Tibial artery (tissue), 4 donors: ENCODE data around the gene KLRF2.

Experiments
- DNase-seq, 2 donors: peaks; one replicate each; pipeline ENCODE4 v3.0.0-alpha.2; 2019
- H3K27ac ChIP-seq, 2 donors: fragments of 200-600 bp; sonication (generic) in 1 of 2; 1 replicate in 1 of 2; 2 replicates in 1 of 2; pipeline ENCODE4 v1.5.1; 2018 to 2019; ENCODE audit warnings: mild to moderate bottlenecking in 1 of 2
- H3K27me3 ChIP-seq, 2 donors: fragments of 200-600 bp; sonication (generic) in 1 of 2; one replicate each; pipeline versions ENCODE4 v1.5.1 to v1.6.0; 2016 to 2019
- H3K36me3 ChIP-seq, 3 donors: fragments of 200-600 bp; sonication (generic) in 2 of 3; one replicate each; pipeline ENCODE4 v1.5.1; 2016 to 2019; ENCODE audit warnings: mild to moderate bottlenecking in 2 of 3
- H3K4me1 ChIP-seq, 4 donors: fragments of 200-600 bp; sonication (generic) in 2 of 4; 1 replicate in 3 of 4; 2 replicates in 1 of 4; pipeline ENCODE4 v1.5.1; 2016 to 2019
- H3K4me3 ChIP-seq, 2 donors: fragments of 200-600 bp; sonication (generic) in 1 of 2; 1 replicate in 1 of 2; 2 replicates in 1 of 2; pipeline ENCODE4 v1.5.1; 2018 to 2019; ENCODE audit warnings: mild to moderate bottlenecking in 2 of 2
- H3K9me3 ChIP-seq, 3 donors: fragments of 200-600 bp; sonication (generic) in 1 of 3; one replicate each; pipeline ENCODE4 v1.5.1; 2016 to 2019
- intact Hi-C: fragments of 100-400 bp; cut with DNase I; formaldehyde crosslinking; loops from one replicate; pipeline ENCODE4 v1.15.0; 2023; ENCODE audit warnings: low total_unique reads
- TF ChIP-seq, protein P1 (sequence below), 2 experiments: fragments of 200-600 bp in 1 of 2; fragments of 450-650 bp in 1 of 2; IDR thresholded peaks; one replicate each; pipeline ENCODE4 v1.5.1; 2017 to 2019; ENCODE audit warnings: antibody characterized with exemption in 2 of 2, mild to moderate bottlenecking in 1 of 2, moderate library complexity in 1 of 2

The KLRF2 gene

DNA sequence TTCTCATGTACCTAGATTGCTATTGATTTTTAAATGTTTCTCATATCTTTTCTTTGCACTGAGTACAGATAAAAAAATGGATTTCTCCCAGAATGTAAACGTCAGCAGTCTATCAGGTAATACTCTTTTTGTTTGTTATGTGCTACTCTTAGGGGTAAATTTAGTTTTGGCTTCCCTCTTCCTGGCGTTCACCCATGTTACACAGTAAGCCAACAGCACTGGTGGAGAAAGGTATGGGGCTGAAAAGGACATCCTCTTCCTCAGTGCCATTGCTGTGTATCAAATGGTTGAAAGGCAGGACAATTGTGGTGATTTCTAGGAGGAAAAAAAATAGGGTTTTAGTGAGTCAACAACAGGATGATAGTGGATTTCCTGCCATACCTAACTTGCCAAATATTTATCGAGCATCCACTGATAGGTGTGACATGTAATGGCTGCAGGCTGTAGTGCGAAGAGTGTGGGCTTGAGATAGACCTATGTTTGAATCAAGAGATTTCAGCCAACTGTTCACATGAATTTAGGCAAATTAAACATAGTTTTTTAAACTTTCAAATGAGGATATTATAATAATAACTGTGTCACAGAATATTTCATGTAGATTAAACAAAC, 7.5 kb downstream of the KLRF2 start:
- TF ChIP-seq, protein P1, sequence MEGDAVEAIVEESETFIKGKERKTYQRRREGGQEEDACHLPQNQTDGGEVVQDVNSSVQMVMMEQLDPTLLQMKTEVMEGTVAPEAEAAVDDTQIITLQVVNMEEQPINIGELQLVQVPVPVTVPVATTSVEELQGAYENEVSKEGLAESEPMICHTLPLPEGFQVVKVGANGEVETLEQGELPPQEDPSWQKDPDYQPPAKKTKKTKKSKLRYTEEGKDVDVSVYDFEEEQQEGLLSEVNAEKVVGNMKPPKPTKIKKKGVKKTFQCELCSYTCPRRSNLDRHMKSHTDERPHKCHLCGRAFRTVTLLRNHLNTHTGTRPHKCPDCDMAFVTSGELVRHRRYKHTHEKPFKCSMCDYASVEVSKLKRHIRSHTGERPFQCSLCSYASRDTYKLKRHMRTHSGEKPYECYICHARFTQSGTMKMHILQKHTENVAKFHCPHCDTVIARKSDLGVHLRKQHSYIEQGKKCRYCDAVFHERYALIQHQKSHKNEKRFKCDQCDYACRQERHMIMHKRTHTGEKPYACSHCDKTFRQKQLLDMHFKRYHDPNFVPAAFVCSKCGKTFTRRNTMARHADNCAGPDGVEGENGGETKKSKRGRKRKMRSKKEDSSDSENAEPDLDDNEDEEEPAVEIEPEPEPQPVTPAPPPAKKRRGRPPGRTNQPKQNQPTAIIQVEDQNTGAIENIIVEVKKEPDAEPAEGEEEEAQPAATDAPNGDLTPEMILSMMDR (IDR thresholded peaks at IDR 0.05), result no peak
- Histone ChIP-seq H3K27me3 (no peaks in the 10 kb centered on the region), H3K9me3 (no peaks in the 10 kb centered on the region), H3K4me1 (no peaks in the 10 kb centered on the region), H3K27ac (no peak overlapping the region), H3K4me3 (no peak overlapping the region), H3K36me3 (no peaks in the 10 kb centered on the region)
- DNase-seq, result no peak
- intact Hi-C loops, result no loop called here

DNA sequence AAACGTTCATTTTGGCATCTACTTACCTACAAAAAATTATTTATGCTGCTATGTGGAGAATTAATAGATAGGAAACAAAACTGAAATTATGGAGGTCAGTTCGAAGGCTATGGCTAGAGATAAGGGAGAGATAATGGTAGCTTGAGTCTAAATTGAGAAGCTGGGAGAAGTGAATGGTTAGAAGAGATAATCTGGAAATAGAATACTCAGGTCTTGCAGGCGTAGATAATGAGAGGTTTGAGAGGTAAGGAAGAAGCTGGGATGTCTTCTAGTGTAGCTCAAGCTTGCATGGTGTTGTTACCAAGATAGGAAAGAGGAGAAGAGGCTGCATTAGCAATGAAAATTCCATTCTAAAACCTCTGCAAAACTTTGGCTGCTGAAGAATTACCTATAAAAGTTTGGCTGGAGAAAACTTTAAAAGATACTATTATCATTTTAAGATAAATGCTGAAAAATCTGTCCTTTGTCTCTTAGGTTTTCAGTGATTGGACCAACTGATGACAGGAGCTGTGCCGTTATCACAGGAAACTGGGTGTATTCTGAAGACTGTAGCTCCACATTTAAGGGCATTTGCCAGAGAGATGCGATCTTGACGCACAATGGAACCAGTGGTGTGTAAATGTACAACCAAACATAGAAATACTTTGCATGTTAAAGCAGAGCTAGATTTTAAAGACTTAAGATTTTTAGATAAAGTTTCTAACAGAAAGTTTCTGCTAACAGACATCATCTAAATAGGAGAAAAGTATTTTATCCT, 14.1 kb downstream of the KLRF2 start:
- intact Hi-C loops, result no loop called here
- H3K27ac ChIP-seq, result no peak overlapping the region
- TF ChIP-seq, protein P1 (IDR thresholded peaks at IDR 0.05), result no peak
- no peaks in the 10 kb centered on the region for H3K36me3 ChIP-seq
- no peaks in the 10 kb centered on the region for H3K4me1 ChIP-seq
- no peaks in the 10 kb centered on the region for H3K27me3 ChIP-seq
- no peak for DNase-seq
- no peaks in the 10 kb centered on the region for H3K9me3 ChIP-seq
- H3K4me3 ChIP-seq, result no peak overlapping the region

DNA sequence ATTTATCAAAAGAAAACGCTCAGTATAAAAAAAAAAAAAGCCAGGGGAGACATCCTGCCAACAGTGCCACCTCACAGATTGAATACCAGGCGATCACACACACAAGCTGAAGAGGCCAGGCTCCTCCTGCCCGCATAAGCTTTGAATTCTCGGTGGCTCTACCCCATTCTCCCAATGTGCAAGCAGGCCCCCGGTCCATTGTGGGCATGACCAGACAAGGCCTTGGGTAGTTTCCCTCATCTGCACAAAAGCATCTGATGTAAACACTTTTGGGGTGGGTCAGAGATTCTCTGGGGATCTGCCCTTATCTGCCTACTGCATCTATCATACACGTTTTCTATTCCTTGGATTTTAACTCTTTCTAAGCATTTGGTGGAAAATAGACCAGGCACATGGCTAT, 16.2 kb downstream of the KLRF2 start:
- Histone ChIP-seq H3K27ac (no peak overlapping the region), H3K4me3 (no peak overlapping the region), H3K9me3 (peaks cover 0 to 3% (median 0%) of the 10 kb centered on the region in 3 donors), H3K27me3 (no peaks in the 10 kb centered on the region), H3K4me1 (no peaks in the 10 kb centered on the region), H3K36me3 (no peaks in the 10 kb centered on the region)
- no peak for DNase-seq
- intact Hi-C loops, result no loop called here
- TF ChIP-seq, protein P1 (IDR thresholded peaks at IDR 0.05), result no peak

DNA sequence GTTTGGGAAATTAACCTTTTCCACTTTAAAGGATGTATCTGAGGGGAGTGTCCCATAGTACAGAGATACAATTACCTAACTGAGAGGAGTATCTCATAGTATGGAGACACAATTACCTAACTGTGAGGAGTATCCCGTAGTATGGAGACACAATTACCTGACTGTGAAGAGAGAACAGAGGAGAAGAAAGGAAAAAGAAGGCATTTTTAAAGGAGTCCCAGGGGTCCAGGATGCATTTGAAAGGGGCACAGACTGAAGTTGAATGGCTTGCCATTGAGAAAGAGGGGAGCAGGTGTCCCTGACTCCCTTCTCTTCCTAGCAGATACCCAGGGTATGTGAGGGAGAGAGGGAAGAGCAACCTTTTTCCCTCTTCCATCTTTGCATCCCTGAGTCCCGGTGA, 17.9 kb downstream of the KLRF2 start:
- Histone ChIP-seq H3K4me1 (no peaks in the 10 kb centered on the region), H3K4me3 (no peak overlapping the region), H3K27ac (no peak overlapping the region), H3K9me3 (peaks cover 0 to 6% (median 0%) of the 10 kb centered on the region in 3 donors), H3K27me3 (no peaks in the 10 kb centered on the region), H3K36me3 (no peaks in the 10 kb centered on the region)
- TF ChIP-seq, protein P1 (IDR thresholded peaks at IDR 0.05), result no peak
- intact Hi-C loops, result no loop called here
- DNase-seq, result no peak

DNA sequence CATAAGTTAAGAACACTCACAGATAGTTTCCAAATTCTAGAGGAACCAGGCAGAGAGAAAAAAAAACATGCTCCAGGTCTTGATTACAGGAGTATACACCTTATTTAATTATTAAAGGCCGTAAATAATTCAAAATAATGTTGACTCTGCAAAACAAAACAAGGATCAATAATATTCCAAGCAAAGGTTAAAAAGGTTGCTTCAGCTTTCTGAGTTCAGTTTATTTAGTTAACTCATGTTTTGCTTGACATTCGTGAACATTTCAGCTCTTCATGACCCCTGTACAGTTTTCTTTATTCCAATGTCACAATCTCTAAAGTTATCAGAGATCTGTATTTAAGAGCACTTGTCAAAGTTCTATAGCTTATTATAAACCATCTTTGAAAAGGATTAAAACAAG, 19.6 kb downstream of the KLRF2 start:
- no peaks in the 10 kb centered on the region for H3K4me1 ChIP-seq
- DNase-seq, result no peak
- H3K4me3 ChIP-seq, result no peak overlapping the region
- H3K27me3 ChIP-seq, result no peaks in the 10 kb centered on the region
- no peak overlapping the region for H3K27ac ChIP-seq
- intact Hi-C loops, result no loop called here
- no peaks in the 10 kb centered on the region for H3K36me3 ChIP-seq
- TF ChIP-seq, protein P1 (IDR thresholded peaks at IDR 0.05), result no peak
- peaks cover 0 to 6% (median 0%) of the 10 kb centered on the region in 3 donors for H3K9me3 ChIP-seq
